Astrocyte of the hippocampus (primary cell): Measurements from ENCODE around the gene MCRS1.
A peak's percentile ranks its signal among the peaks of the same experiment; 100 is the strongest.

ENCODE experiments used
- DNase-seq: peaks from one replicate; pipeline ENCODE4 v3.0.0; 2011; ENCODE audit warnings: low read depth, low spot score

Gene MCRS1

GRCh38 chr12:49556391-49557186 is 11.4 kb downstream of the MCRS1 start:
- DNase-seq = no peak

- DNase-seq = no peak
Measured at GRCh38 chr12:49555631-49556390, 12.1 kb downstream of the MCRS1 start.

- DNase-seq = no peak
Measured at GRCh38 chr12:49554266-49554665, 13.7 kb downstream of the MCRS1 start.

- peak; percentile 40 for DNase-seq
Measured at GRCh38 chr12:49553512-49554088, 14.3 kb downstream of the MCRS1 start.

GRCh38 chr12:49552899-49553298 is 15.0 kb downstream of the MCRS1 start:
- no peak for DNase-seq

GRCh38 chr12:49552425-49552824 is 15.5 kb downstream of the MCRS1 start:
- DNase-seq = no peak

- DNase-seq = no peak
Measured at GRCh38 chr12:49552014-49552413, 15.9 kb downstream of the MCRS1 start.

GRCh38 chr12:49550693-49551252 is 17.2 kb downstream of the MCRS1 start:
- DNase-seq = no peak

- no peak for DNase-seq
Measured at GRCh38 chr12:49549735-49550692, 17.9 kb downstream of the MCRS1 start.

GRCh38 chr12:49548822-49549648 is 18.9 kb downstream of the MCRS1 start:
- DNase-seq = peak; percentile 53

GRCh38 chr12:49548481-49548821 is 19.5 kb downstream of the MCRS1 start:
- no peak for DNase-seq

- no peak for DNase-seq
Measured at GRCh38 chr12:49547090-49547690, 20.8 kb downstream of the MCRS1 start.

- no peak for DNase-seq
Measured at GRCh38 chr12:49546481-49546880, 21.5 kb downstream of the MCRS1 start.

GRCh38 chr12:49545815-49546214 is 22.1 kb downstream of the MCRS1 start:
- DNase-seq = no peak

- no peak for DNase-seq
Measured at GRCh38 chr12:49543914-49544815, 23.8 kb downstream of the MCRS1 start.

GRCh38 chr12:49543221-49543913 is 24.6 kb downstream of the MCRS1 start:
- DNase-seq = no peak

- DNase-seq = no peak
Measured at GRCh38 chr12:49542592-49543160, 25.3 kb downstream of the MCRS1 start.
